ENCODE measurements around the gene KNG1. TPM values are rescaled to one million over a fixed set of nuclear protein-coding genes. Genes with fewer than 3 reads are reported as not detected.

The KNG1 gene
- total RNA-seq, 1 donor from 2014 or later: not detected

DNA sequence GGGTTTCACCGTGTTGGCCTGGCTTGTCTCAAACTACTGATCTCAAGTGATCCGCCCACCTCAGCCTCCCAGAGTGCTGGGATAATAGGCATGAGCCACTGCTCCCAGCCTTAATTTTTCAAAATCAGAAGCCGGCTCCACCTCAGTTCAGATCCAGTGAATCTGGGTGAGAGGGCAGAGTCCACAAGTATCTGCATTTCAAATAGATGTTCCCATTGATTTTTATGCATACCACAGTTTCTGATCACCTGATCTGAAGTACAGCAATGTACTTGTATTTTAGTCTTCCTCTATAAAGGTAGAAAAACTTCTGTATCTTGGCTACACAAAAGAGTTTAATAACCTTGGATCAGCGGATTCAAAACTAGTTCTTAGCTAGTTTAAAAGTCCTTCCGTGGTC lies 62.0 kb downstream of the KNG1 start:
- no peak for ATAC-seq
- H3K4me3 ChIP-seq: no peak overlapping the region
- intact Hi-C loops (cut with DNase I): no loop called here
- H3K27me3 ChIP-seq (ENCODE audit: low read depth): no peaks in the 10 kb centered on the region
- peaks cover under 1% of the 10 kb centered on the region for H3K36me3 ChIP-seq
- DNase-seq: no peak
- no peak overlapping the region for H3K27ac ChIP-seq
- H3K9me3 ChIP-seq: no peaks in the 10 kb centered on the region
- no peaks in the 10 kb centered on the region for H3K4me1 ChIP-seq
- TF ChIP-seq, protein P1, sequence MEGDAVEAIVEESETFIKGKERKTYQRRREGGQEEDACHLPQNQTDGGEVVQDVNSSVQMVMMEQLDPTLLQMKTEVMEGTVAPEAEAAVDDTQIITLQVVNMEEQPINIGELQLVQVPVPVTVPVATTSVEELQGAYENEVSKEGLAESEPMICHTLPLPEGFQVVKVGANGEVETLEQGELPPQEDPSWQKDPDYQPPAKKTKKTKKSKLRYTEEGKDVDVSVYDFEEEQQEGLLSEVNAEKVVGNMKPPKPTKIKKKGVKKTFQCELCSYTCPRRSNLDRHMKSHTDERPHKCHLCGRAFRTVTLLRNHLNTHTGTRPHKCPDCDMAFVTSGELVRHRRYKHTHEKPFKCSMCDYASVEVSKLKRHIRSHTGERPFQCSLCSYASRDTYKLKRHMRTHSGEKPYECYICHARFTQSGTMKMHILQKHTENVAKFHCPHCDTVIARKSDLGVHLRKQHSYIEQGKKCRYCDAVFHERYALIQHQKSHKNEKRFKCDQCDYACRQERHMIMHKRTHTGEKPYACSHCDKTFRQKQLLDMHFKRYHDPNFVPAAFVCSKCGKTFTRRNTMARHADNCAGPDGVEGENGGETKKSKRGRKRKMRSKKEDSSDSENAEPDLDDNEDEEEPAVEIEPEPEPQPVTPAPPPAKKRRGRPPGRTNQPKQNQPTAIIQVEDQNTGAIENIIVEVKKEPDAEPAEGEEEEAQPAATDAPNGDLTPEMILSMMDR (IDR thresholded peaks at IDR 0.05): no peak

DNA sequence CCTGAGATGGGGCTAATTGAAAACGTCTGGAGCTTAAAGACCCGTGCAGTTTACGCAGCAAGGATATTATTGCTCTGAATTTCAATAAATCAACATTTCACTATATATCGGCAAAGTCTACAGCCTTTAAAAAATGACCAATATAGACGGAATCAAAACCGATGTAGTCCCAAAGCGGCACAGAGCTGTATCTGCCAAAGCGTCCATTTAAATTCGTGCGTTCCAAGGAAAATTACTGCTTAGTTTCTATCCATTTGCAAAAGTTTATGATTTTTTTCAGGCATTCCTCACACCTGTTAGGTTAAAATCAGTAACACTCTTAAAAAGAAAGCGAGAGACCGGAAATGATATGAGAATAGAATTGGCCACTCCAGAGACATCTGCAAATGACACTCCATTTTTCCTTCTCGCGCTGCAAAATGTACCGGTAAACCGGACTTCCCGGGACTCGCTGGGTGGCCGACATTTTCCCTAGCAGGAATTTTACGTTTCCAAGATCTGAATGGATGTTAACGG lies 65.4 kb downstream of the KNG1 start:
- H3K27me3 ChIP-seq (ENCODE audit: low read depth): no peaks in the 10 kb centered on the region
- ATAC-seq: peak; percentile 8 to 35
- TF ChIP-seq, protein P1 (IDR thresholded peaks at IDR 0.05): no peak
- no peaks in the 10 kb centered on the region for H3K9me3 ChIP-seq
- intact Hi-C loops (cut with DNase I): no loop called here
- H3K36me3 ChIP-seq: peaks cover 34% of the 10 kb centered on the region
- no peak for DNase-seq
- peaks cover 29% of the 10 kb centered on the region for H3K4me1 ChIP-seq
- peak overlapping the region; percentile 87 for H3K4me3 ChIP-seq
- H3K27ac ChIP-seq: peak overlapping the region; percentile 99

DNA sequence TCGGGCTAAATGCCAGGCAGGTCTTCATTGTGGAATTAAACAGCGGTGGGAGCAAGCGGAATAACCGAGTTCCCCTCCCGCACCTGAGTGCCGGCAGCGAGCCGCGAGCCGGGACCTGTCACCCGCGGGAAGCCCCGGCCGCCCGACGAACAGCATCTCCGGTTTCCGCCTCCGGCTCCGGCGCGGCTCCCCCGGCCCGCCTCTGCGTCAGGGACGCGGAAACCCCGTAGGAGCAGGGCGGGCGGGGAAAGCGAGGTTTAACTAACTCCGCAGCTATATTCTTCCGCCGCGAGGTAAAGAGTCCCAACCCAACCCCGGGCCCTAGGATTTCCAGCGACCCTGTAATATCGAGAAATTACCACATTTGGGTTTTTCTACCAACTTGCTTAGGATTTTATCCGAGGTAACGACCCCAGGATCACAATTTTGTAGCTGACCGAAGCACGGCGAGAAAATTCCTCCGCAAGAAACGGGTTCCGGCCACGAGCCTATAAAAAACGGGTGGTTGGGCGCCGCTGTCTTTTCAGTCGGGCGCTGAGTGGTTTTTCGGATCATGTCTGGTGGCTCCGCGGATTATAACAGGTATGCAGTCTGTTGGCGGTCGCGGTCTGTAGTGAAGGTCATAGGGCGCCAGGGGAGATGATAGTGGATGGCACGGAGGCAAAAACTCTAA lies 66.0 kb downstream of the KNG1 start, which contains the start of gene EIF4A2:
Gene EIF4A2 (plus strand): TSS at position 520 of the 673 bp plus-strand sequence. CDS start 34 bp downstream, at position 554.
- no peaks in the 10 kb centered on the region for H3K9me3 ChIP-seq
- TF ChIP-seq, protein P1 (IDR thresholded peaks at IDR 0.05): no peak
- intact Hi-C loops (cut with DNase I): no loop called here
- H3K27ac ChIP-seq: peak within 1 kb of the TSS; percentile 99
- H3K4me1 ChIP-seq: peaks cover 35% of the 10 kb centered on the region
- ATAC-seq: peak; percentile 95 to 96
- no peaks in the 10 kb centered on the region for H3K27me3 ChIP-seq (ENCODE audit: low read depth)
- H3K4me3 ChIP-seq: peak within 1 kb of the TSS; percentile 87
- H3K36me3 ChIP-seq: peaks cover 40% of the 10 kb centered on the region
- DNase-seq: peak; percentile 94

DNA sequence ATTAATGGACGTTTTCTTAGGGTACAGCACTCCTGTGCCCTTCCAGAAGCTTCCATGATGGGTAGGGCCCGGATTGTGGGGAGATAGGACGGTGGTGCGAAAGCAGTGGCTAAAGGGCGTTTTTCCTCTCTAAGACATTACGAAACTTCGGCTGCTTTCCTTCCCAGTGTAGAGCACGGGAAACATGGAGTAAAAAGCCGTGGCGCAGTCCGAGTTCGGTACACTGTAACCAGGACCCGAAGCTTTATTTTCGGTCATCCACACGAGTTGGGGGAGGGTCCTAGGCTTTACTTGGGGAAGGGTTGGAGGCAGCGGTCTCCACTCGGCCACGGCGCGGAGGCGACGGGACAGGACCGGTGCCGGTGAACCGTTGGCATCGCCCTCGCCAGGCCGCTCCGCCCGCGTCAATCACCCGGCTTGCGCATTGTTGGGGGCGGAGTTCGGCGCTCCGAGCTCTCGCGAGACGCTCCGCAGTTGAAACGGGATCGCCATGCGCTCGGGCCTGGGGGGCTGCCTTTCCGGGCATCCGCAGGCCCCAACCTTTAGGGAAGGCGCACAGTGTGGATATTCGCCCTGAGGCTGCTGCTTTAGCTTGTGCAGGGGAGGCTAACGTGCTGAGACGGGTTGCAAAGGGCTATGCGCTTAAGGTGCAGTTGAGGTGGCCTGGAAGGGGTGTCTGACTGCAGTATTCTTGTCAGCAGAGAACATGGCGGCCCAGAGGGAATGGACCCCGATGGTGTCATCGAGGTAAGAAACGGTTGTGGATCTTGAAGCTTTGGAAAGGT lies 66.8 kb downstream of the KNG1 start:
- DNase-seq: peak; percentile 91
- no peaks in the 10 kb centered on the region for H3K9me3 ChIP-seq
- TF ChIP-seq, protein P1 (IDR thresholded peaks at IDR 0.05): no peak
- peak overlapping the region; percentile 99 for H3K27ac ChIP-seq
- peaks cover 48% of the 10 kb centered on the region for H3K36me3 ChIP-seq
- peak; percentile 94 for ATAC-seq
- intact Hi-C loops (cut with DNase I): no loop called here
- H3K4me1 ChIP-seq: peaks cover 43% of the 10 kb centered on the region
- no peaks in the 10 kb centered on the region for H3K27me3 ChIP-seq (ENCODE audit: low read depth)
- peak overlapping the region; percentile 87 for H3K4me3 ChIP-seq

DNA sequence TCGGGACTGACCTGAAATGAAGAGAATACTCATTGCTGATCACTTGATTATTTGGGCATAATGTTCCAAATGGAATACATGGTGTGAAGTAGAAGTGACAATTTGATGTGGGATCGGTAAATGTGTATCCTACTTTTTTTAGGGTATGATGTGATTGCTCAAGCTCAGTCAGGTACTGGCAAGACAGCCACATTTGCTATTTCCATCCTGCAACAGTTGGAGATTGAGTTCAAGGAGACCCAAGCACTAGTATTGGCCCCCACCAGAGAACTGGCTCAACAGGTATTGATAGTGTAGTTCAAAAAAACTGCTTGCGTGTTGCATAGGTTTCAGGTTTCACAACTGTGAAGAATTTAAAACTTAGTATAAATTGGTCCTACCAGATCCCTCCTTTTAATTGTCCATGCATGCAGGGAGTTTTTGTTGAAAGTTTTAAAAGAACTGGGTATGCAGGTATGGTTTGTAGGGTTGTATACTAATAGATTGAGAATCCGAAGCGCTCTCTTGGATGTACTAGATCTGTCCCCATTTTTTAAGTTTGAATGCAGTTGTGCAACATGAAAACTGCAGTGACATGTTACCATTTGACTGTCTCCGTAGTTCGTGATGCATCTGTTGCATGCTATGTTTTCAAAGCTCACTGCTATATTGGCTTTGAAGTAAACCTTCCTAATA lies 67.8 kb downstream of the KNG1 start:
- H3K27ac ChIP-seq: peak overlapping the region; percentile 99
- intact Hi-C loops (cut with DNase I): no loop called here

More for the DNA sequence above, 67.8 kb downstream of the KNG1 start:
- ATAC-seq (no peak), DNase-seq (no peak)
- Histone ChIP-seq H3K9me3 (no peaks in the 10 kb centered on the region), H3K4me1 (peaks cover 45% of the 10 kb centered on the region), H3K36me3 (peaks cover 58% of the 10 kb centered on the region), H3K4me3 (peak overlapping the region; percentile 87), H3K27me3 (ENCODE audit: low read depth) (no peaks in the 10 kb centered on the region)
- TF ChIP-seq, protein P1 (IDR thresholded peaks at IDR 0.05): no peak

All from lower lobe of right lung (tissue), 2 donors.